Measurements from ENCODE around the gene TSPAN14. TPM values are rescaled to one million over a fixed set of nuclear protein-coding genes. Genes with fewer than 3 reads are reported as not detected.
"Not testable (repeated sequence)": the region's sequence is repeated elsewhere in the genome, so short reads cannot be mapped to it uniquely, and the experiment has no call there.

The TSPAN14 gene
- total RNA-seq, 1 experiment from 2014 or later: 40.4 TPM

DNA sequence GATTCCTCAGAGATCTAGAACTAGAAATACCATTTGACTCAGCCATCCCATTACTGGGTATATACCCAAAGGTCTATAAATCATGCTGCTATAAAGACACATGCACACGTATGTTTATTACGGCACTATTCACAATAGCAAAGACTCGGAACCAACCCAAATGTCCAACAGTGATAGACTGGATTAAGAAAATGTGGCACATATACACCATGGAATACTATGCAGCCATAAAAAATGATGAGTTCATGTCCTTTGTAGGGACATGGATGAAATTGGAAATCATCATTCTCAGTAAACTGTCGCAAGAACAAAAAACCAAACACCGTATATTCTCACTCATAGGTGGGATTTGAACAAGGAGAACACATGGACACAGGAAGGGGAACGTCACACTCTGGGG lies 26.3 kb downstream of the TSPAN14 start:
- not testable (repeated sequence) for H3K9me3 ChIP-seq (replicated peaks); DNase-seq; H3K27ac ChIP-seq; H3K27me3 ChIP-seq; H3K36me3 ChIP-seq; H3K4me3 ChIP-seq; H3K4me1 ChIP-seq

GRCh38 chr10:80480852-80481251 lies 26.7 kb downstream of the TSPAN14 start:
- Histone ChIP-seq H3K36me3 (peaks cover 8% of the 10 kb centered on the region), H3K9me3 (replicated peaks) (no peaks in the 10 kb centered on the region), H3K4me1 (peaks cover 7% of the 10 kb centered on the region), H3K4me3 (no peak overlapping the region), H3K27ac (no peak overlapping the region), H3K27me3 (no peaks in the 10 kb centered on the region)
- DNase-seq: no peak

DNA sequence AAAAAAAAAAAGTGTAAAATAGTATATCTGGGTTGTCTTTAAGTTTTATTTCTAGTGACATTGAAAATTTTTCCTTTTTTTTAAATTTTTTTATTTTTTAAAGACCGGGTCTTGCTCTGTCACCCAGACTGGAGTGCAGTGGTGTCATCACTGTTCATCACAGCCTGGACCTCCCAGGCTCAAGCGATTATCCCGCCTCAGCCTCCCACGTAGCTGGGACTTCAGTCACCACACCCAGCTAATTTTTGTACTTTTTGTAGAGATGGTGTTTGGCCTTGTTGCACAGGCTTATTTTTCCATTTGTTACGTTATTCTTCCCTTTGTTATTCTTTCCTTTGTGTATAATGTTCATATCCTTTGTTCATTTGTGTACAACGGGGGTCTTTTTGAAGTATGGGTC lies 30.1 kb downstream of the TSPAN14 start:
- Histone ChIP-seq H3K4me3 (no peak overlapping the region), H3K27ac (no peak overlapping the region), H3K9me3 (replicated peaks) (no peaks in the 10 kb centered on the region), H3K4me1 (no peaks in the 10 kb centered on the region), H3K36me3 (peaks cover 8% of the 10 kb centered on the region), H3K27me3 (no peaks in the 10 kb centered on the region)
- DNase-seq: no peak

GRCh38 chr10:80484676-80485075 lies 30.6 kb downstream of the TSPAN14 start:
- Histone ChIP-seq H3K4me1 (no peaks in the 10 kb centered on the region), H3K27ac (no peak overlapping the region), H3K4me3 (no peak overlapping the region), H3K36me3 (peaks cover 11% of the 10 kb centered on the region), H3K9me3 (replicated peaks) (no peaks in the 10 kb centered on the region), H3K27me3 (no peaks in the 10 kb centered on the region)
- DNase-seq: no peak

DNA sequence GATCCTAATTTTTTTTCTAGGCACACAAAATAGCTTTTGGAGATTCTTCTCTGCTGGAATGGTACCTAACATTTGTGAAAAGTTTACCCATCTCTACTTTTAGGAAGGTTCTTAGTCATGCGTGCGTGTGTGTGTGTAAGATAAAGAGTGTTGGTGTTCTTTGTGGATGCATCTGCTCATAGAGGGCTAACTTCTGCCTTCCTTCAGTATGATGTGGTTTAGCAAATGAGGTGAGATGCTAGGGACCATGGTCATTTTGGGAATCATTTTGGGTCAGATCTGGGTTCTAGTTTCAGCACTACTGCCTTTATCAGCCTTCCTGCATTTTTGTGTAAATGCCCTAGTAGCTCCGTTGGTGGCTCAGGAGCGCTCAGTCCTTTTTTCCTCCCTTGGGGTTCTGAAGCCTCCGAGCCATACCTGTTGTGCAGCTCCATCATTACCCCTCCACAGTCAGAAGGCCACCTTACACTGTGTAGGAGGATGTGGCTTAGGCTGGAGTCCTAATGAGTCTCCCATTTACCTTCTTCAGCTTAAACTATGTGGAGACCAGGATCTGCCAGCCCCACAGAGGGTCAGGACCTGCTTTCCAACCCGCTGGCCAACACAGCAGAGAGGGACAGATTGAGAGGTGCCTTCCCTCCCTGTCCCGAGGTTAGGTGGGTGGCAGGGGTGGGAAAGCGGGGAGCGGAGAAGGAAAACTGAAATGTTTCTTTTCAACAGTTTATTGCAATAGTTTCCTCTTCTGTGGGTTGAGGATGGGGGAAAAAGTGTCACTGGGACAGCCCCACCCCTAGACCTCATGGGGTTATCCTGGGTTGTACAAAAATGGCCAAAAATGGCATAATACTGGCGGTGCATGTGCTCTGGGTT lies 31.2 kb downstream of the TSPAN14 start:
- DNase-seq: no peak
- Histone ChIP-seq H3K9me3 (replicated peaks) (no peaks in the 10 kb centered on the region), H3K27me3 (no peaks in the 10 kb centered on the region), H3K36me3 (peaks cover 11% of the 10 kb centered on the region), H3K4me1 (no peaks in the 10 kb centered on the region), H3K27ac (no peak overlapping the region), H3K4me3 (no peak overlapping the region)

- Histone ChIP-seq H3K9me3 (replicated peaks) (no peaks in the 10 kb centered on the region), H3K4me1 (no peaks in the 10 kb centered on the region), H3K27me3 (no peaks in the 10 kb centered on the region), H3K36me3 (peaks cover 18% of the 10 kb centered on the region), H3K4me3 (no peak overlapping the region), H3K27ac (no peak overlapping the region)
- DNase-seq: no peak
Observed at GRCh38 chr10:80485946-80486764, 32.0 kb downstream of the TSPAN14 start.

DNA sequence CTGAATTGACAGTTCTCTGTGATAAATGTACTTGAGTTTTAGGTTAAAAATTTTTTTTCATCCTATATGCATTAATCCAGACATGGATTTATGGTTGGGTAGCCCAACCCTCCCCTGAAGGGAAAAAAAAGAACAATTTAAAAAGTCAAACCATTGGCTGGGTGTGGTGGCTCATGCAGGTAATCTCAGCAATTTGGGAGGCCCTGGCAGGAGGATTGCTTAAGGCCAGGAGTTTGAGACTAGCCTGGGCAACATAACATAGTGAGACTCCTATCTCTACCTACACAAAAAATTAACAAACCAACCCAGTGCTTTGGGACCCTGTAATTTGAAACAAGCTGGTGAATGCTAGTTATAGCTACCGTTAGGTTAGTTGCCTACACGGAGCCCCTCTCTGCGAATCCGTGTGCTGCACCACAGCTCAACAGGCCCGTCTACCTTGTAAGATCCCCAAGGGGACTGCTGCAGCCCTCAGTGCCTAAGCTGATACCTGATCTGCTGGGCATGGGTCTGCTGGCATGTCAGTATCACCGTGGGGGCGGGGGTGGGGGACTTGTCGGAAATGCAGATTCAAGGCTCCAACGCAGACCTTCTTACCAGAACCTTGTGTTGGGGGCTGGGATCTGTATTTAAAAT lies 32.8 kb downstream of the TSPAN14 start:
- no peaks in the 10 kb centered on the region for H3K27me3 ChIP-seq
- H3K4me3 ChIP-seq: no peak overlapping the region
- no peaks in the 10 kb centered on the region for H3K4me1 ChIP-seq
- no peak overlapping the region for H3K27ac ChIP-seq
- DNase-seq: no peak
- H3K9me3 ChIP-seq (replicated peaks): no peaks in the 10 kb centered on the region
- peaks cover 23% of the 10 kb centered on the region for H3K36me3 ChIP-seq

- Histone ChIP-seq H3K36me3 (peaks cover 27% of the 10 kb centered on the region), H3K27ac (no peak overlapping the region), H3K4me1 (no peaks in the 10 kb centered on the region), H3K4me3 (no peak overlapping the region), H3K27me3 (no peaks in the 10 kb centered on the region), H3K9me3 (replicated peaks) (no peaks in the 10 kb centered on the region)
- DNase-seq: no peak
Observed at GRCh38 chr10:80487421-80487785, 33.3 kb downstream of the TSPAN14 start.

DNA sequence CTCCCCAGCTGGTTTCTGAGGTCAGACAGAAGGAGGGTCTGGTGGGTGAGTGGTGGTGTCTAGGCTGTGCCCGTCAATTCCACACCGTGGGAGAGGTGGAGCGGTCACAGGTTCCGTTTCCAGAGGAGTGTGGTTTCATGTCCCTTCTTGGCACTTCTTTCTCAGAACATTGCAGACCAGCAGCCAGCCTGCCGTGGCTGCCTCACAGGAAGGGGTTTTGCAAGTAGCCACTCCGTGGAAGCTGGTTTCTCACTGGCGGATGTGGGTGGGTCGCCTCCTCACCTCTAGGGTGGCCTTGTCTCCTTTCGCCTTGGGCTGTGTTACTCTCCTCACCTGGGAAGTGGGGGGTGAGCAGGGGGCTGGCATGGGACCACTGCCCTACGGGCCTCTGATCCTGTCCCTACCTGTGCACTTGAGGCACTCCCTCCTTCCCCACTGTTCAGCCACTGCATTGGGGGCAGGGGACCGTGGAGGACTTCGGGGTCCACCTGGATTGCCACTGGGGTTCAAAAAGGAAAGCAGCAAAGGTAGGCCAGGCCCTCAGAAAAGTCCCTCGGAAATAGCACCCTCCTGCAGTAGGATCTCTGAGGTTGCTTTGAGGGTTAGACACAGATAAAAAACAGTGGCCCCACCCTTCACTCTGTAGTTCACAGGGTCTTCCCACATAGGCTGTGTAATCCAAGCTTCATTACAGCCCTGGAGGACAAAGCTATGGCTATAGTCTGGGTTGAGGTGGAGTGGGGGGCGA lies 33.9 kb downstream of the TSPAN14 start:
- no peak for DNase-seq
- H3K4me3 ChIP-seq: no peak overlapping the region
- no peaks in the 10 kb centered on the region for H3K9me3 ChIP-seq (replicated peaks)
- H3K27me3 ChIP-seq: no peaks in the 10 kb centered on the region
- H3K4me1 ChIP-seq: no peaks in the 10 kb centered on the region
- H3K36me3 ChIP-seq: peaks cover 27% of the 10 kb centered on the region
- no peak overlapping the region for H3K27ac ChIP-seq

- Histone ChIP-seq H3K27ac (no peak overlapping the region), H3K36me3 (peaks cover 27% of the 10 kb centered on the region), H3K4me3 (no peak overlapping the region), H3K9me3 (replicated peaks) (no peaks in the 10 kb centered on the region), H3K27me3 (no peaks in the 10 kb centered on the region), H3K4me1 (no peaks in the 10 kb centered on the region)
- no peak for DNase-seq
Observed at GRCh38 chr10:80488539-80489066, 34.5 kb downstream of the TSPAN14 start.

DNA sequence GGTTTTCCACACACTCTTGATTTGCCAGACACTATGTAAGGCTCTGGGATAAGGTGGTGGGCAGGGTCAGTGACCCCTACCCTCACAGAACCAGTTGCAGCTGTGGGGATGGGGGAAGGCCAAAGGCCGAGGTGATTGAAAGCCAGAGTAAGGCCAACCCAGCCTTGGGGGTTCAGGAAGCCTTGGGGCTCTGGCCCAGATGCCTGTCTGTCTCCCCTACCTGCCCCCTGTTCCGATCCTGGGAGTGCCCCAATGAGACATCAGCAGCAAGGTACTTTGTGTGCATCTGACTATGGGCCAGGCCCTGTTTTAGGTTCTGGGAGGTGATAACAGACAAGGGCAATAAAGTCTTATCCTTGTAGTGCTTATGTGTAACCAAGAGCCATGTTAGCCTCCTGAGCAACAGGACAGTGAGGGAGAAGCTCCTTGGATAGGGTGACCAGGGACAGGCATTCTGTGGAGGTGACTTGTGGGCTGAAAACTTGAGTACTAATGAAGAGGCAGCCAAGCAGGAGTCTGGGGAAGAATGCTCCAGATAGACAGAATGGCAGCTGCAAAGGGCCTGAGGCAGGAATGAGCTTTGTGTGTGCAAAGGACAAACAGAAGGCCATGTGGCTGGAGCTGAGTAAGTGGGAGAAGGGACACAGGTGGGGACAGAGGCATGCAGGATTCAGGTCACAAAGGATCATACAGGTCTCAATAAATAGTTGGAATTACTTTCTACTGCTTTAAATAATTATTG lies 35.4 kb downstream of the TSPAN14 start:
- Histone ChIP-seq H3K36me3 (peaks cover 25% of the 10 kb centered on the region), H3K9me3 (replicated peaks) (no peaks in the 10 kb centered on the region), H3K4me3 (no peak overlapping the region), H3K27ac (no peak overlapping the region), H3K4me1 (no peaks in the 10 kb centered on the region), H3K27me3 (no peaks in the 10 kb centered on the region)
- no peak for DNase-seq

DNA sequence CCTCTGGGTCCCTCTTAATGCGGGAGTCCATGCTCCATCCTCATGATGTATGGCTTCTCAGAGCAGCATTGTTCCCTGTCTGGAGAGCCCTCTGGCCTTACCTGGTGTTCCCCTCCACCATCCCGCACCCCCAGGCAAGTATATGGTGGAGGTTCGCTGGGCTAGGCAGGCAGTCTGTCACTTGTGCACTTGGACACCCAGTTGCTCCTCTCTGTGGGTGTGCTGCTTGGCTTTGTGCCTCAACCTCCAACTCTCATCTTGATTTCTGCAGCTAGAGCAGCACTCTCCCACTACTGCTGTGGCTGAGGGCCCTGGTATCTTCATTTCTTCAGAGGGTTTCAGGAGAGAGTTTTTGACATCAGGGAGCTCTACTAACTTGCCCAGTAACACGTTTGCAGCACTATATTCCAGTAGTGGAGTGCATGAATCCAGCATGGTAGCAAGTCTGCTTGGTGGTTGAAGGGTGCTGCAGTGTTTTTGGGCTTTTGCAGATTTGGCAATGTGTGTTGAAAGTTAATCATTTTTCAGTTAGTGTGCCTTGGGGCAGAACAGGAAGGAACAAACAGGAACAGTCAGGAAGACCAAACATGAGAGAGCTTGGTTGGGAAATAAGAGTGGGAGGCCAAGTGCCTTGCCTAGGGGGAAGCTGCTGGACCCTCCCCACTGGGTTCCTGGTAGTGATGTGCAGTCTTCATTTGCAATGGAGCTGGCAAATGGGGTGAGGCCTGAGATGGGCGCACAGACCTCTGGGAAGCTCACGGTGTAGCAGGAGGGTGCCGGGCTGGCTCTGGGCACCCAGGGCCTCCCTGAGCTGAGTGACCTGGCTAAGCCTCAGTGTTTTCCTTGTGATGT lies 37.4 kb downstream of the TSPAN14 start:
- no peak for DNase-seq
- H3K27ac ChIP-seq: no peak overlapping the region
- no peaks in the 10 kb centered on the region for H3K4me1 ChIP-seq
- no peaks in the 10 kb centered on the region for H3K27me3 ChIP-seq
- no peaks in the 10 kb centered on the region; the same call in 1 of the 2 replicates for H3K9me3 ChIP-seq (replicated peaks)
- H3K4me3 ChIP-seq: no peak overlapping the region
- peaks cover 38% of the 10 kb centered on the region for H3K36me3 ChIP-seq
